ENCODE measurements around the gene SLC30A5.

Gene SLC30A5

DNA sequence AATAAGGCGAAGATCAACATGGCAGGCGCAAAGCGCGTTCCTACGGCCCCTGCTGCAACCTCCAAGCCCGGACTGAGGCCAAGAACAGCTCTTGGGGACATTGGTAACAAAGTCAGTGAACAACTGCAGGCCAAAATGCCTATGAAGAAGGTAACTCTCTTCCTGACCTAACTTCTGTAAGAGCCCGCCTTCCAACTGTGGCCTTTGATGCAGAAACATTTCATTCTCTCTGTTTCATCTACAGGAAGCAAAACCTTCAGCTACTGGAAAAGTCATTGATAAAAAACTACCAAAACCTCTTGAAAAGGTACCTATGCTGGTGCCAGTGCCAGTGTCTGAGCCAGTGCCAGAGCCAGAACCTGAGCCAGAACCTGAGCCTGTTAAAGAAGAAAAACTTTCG is 74.1 kb downstream of the SLC30A5 start:
- no peak for DNase-seq (ENCODE audit: low read depth)

DNA sequence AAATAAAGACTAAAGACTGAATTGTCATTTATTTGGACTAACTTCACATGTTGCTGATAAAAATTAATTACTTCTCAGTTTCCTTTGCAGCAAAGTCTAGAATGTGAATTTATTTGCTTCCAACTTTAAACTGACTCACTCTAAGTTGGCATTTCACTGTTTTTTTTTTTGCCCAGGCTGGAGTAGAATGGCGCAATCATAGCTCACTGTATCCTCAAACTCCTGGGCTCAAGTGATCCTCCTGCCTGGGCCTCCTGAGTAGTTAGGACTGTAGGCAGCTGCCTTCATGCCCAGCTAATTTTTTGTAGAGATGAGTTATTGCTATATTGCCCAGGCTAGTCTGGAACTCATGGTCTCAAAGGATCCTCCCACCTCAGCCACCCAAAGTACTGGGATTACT is 76.7 kb downstream of the SLC30A5 start:
- DNase-seq (ENCODE audit: low read depth) = peak; percentile 47

DNA sequence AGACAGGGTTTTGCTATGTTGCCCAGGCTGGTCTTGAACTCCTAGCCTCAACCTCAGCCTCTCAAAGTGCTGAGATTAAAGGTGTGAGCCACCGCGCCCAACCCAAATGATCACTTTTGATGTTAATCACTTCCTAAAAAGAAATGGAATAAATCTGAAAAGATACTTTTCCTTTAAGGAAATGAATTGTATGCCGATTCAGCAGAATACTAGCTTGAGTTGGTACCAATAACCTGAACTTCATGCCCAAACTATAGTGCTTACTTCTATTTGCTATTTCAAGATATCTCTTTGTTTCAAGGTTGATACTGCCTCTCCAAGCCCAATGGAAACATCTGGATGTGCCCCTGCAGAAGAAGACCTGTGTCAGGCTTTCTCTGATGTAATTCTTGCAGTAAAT is 77.2 kb downstream of the SLC30A5 start:
- no peak for DNase-seq (ENCODE audit: low read depth)
